T-cell (primary cell): ENCODE data around the gene PDC. TPM values are rescaled to one million over a fixed set of nuclear protein-coding genes. Genes with fewer than 3 reads are reported as not detected.

Experiments used
- ATAC-seq, 4 experiments: fragments of 200-7000 bp in 3 of 4; fragments of 150-1000 bp in 1 of 4; cut with Tn5 transposase; replicated peaks in 1 of 4; 1 replicate in 3 of 4; 2 replicates in 1 of 4; pipeline ENCODE4 v1.10.0; 2021; ENCODE audit warnings: moderate library complexity in 3 of 4, mild to moderate bottlenecking in 2 of 4, moderate number of reproducible peaks in 1 of 4
- CTCF ChIA-PET, 2 donors: fragments of 300-600 bp; sonication (Branson Sonifier 250); formaldehyde crosslinking; loops; one replicate each; lab custom pipeline; 2022; ENCODE audit warnings: antibody characterized with exemption in 2 of 2; lab: Charles Lee
- POLR2A ChIA-PET, 2 donors: fragments of 300-600 bp; sonication (Branson Sonifier 250); formaldehyde crosslinking; loops; one replicate each; lab custom pipeline; 2022; ENCODE audit warnings: antibody characterized with exemption in 2 of 2; lab: Charles Lee
- DNase-seq, 35 experiments: peaks; one replicate each; pipeline versions ENCODE4 v3.0.0 to v3.0.0-alpha.2; 2013 to 2023
- H3K27ac ChIP-seq: one replicate; pipeline ENCODE4 v1.5.1; 2013; ENCODE audit warnings: low read length
- H3K27me3 ChIP-seq, 2 experiments: replicated peaks in 1 of 2; 1 replicate in 1 of 2; 2 replicates in 1 of 2; pipeline versions ENCODE4 v1.6.1 to v1.7.0; 2013; ENCODE audit warnings: low read length in 1 of 2, mixed read lengths in 1 of 2; ENCODE audit not compliant: control insufficient read depth in 2 of 2, insufficient read depth in 2 of 2; ENCODE audit errors: extremely low read depth in 1 of 2
- H3K36me3 ChIP-seq, 2 donors: 1 replicate in 1 of 2; 2 replicates in 1 of 2; pipeline versions ENCODE4 v1.6.1 to v1.7.0; 2013; ENCODE audit warnings: low read length in 1 of 2; ENCODE audit not compliant: control insufficient read depth in 2 of 2, insufficient read depth in 1 of 2; ENCODE audit errors: extremely low read depth in 1 of 2
- H3K4me1 ChIP-seq, 2 experiments: 1 replicate in 1 of 2; 2 replicates in 1 of 2; pipeline versions ENCODE4 v1.6.1 to v1.7.0; 2013; ENCODE audit warnings: low read length in 2 of 2, mixed read lengths in 1 of 2; ENCODE audit not compliant: insufficient read depth in 2 of 2, control insufficient read depth in 1 of 2; ENCODE audit errors: extremely low read depth in 1 of 2
- H3K4me3 ChIP-seq, 2 donors: 1 replicate in 1 of 2; 2 replicates in 1 of 2; pipeline versions ENCODE4 v1.5.1 to v1.7.0; 2013; ENCODE audit warnings: mild to moderate bottlenecking in 2 of 2, low read length in 1 of 2, moderate library complexity in 1 of 2; ENCODE audit not compliant: control insufficient read depth in 1 of 2; ENCODE audit errors: extremely low read depth in 1 of 2
- H3K9me3 ChIP-seq: 2 replicates; pipeline ENCODE4 v1.7.0; 2013
- H3K27ac Mint-ChIP-seq, 2 donors: one replicate each; pipeline ENCODE4 v1.8.0; 2020 to 2021; ENCODE audit warnings: mild to moderate bottlenecking in 2 of 2, mixed read lengths in 2 of 2
- H3K27me3 Mint-ChIP-seq, 2 donors: one replicate each; pipeline ENCODE4 v1.8.0; 2021 to 2022; ENCODE audit warnings: mixed read lengths in 2 of 2
- H3K36me3 Mint-ChIP-seq: one replicate; pipeline ENCODE4 v1.8.0; 2021; ENCODE audit warnings: mixed read lengths
- H3K4me1 Mint-ChIP-seq, 3 donors: one replicate each; pipeline ENCODE4 v1.8.0; 2020 to 2022; ENCODE audit warnings: mixed read lengths in 3 of 3, mild to moderate bottlenecking in 1 of 3
- H3K4me3 Mint-ChIP-seq, 3 donors: one replicate each; pipeline ENCODE4 v1.8.0; 2020 to 2022; ENCODE audit warnings: mild to moderate bottlenecking in 3 of 3, mixed read lengths in 3 of 3, moderate library complexity in 3 of 3
- H3K9me3 Mint-ChIP-seq, 3 donors: one replicate each; pipeline ENCODE4 v1.8.0; 2020 to 2022; ENCODE audit warnings: mixed read lengths in 3 of 3
- WGBS: methylation state at CpG from one replicate; pipeline ENCODE4 v1.1.5; 2013; ENCODE audit warnings: missing lambda C conversion rate; ENCODE audit not compliant: insufficient coverage; 5-methylcytosine and 5-hydroxymethylcytosine counted together
- total RNA-seq, 35 experiments: library from RNA in 6 of 35; stranded (reverse) in 6 of 35; fragments of 120-200 nt in 1 of 35; gene quantifications; one replicate each; pipeline versions ENCODE4 v1.2.1 to v1.2.4 and lab custom pipeline; 2013 to 2026

The PDC gene
- total RNA-seq, 5 donors from 2014 or later (not counting 1 experiment from before 2014, with no cell fraction given): not detected

- ATAC-seq (no peak), DNase-seq (no peak)
- H3K27ac Mint-ChIP-seq: no peak overlapping the region
- no peaks in the 10 kb centered on the region for H3K9me3 Mint-ChIP-seq
- Histone ChIP-seq H3K36me3 (no peaks in the 10 kb centered on the region), H3K9me3 (no peaks in the 10 kb centered on the region), H3K27ac (no peak overlapping the region), H3K4me3 (no peak overlapping the region), H3K4me1 (no peaks in the 10 kb centered on the region), H3K27me3 (no peaks in the 10 kb centered on the region)
- CTCF ChIA-PET: no interaction called here
- WGBS: 93% methylated on average over 2 of the region's 4 CpGs
- POLR2A ChIA-PET: interaction anchor here in 1 of 2 donors (0.6 kb wide), 1 partner anchor 189 kb away, joined by 3 read pairs; no protein-coding TSS in a partner anchor
- H3K36me3 Mint-ChIP-seq: peaks cover 2% of the 10 kb centered on the region
- H3K4me1 Mint-ChIP-seq: no peaks in the 10 kb centered on the region
- H3K4me3 Mint-ChIP-seq: no peak overlapping the region
- no peaks in the 10 kb centered on the region for H3K27me3 Mint-ChIP-seq
Observed at GRCh38 chr1:186498071-186498470, 37.2 kb upstream of the PDC start.

- Mint-ChIP-seq H3K9me3 (no peaks in the 10 kb centered on the region), H3K27me3 (no peaks in the 10 kb centered on the region), H3K27ac (no peak overlapping the region), H3K4me1 (no peaks in the 10 kb centered on the region), H3K4me3 (no peak overlapping the region), H3K36me3 (peaks cover 2% of the 10 kb centered on the region)
- H3K4me1 ChIP-seq: no peaks in the 10 kb centered on the region
- DNase-seq (no peak), ATAC-seq (no peak)
- no peak overlapping the region for H3K27ac ChIP-seq
- WGBS: no CpG with 5 or more reads among the region's 3 CpGs
- ChIA-PET POLR2A (interaction anchor here in 1 of 2 donors (0.6 kb wide), 1 partner anchor 189 kb away, joined by 3 read pairs; no protein-coding TSS in a partner anchor), CTCF (no interaction called here)
- no peaks in the 10 kb centered on the region for H3K36me3 ChIP-seq
- no peak overlapping the region for H3K4me3 ChIP-seq
- no peaks in the 10 kb centered on the region for H3K9me3 ChIP-seq
- H3K27me3 ChIP-seq: no peaks in the 10 kb centered on the region
Observed at GRCh38 chr1:186497651-186498050, 36.7 kb upstream of the PDC start.

GRCh38 chr1:186496171-186496851 is 35.4 kb upstream of the PDC start:
- WGBS: 100% methylated on average over 1 of the region's 2 CpGs
- H3K4me1 Mint-ChIP-seq: no peaks in the 10 kb centered on the region
- no peaks in the 10 kb centered on the region for H3K9me3 Mint-ChIP-seq

GRCh38 chr1:186494832-186495271 is 33.9 kb upstream of the PDC start:
- no peaks in the 10 kb centered on the region for H3K9me3 Mint-ChIP-seq
- peaks cover 2% of the 10 kb centered on the region for H3K36me3 Mint-ChIP-seq
- H3K27me3 Mint-ChIP-seq: no peaks in the 10 kb centered on the region
- 61% methylated on average over 2 of the region's 2 CpGs for WGBS
- no peaks in the 10 kb centered on the region for H3K4me1 Mint-ChIP-seq
- no peak overlapping the region for H3K4me3 Mint-ChIP-seq
- Histone ChIP-seq H3K4me1 (no peaks in the 10 kb centered on the region), H3K4me3 (no peak overlapping the region), H3K27ac (no peak overlapping the region), H3K36me3 (no peaks in the 10 kb centered on the region), H3K27me3 (no peaks in the 10 kb centered on the region), H3K9me3 (no peaks in the 10 kb centered on the region)
- ATAC-seq (no peak), DNase-seq (no peak)
- CTCF ChIA-PET: no interaction called here
- POLR2A ChIA-PET: no interaction called here
- H3K27ac Mint-ChIP-seq: no peak overlapping the region

More at GRCh38 chr1:186496171-186496851, 35.4 kb upstream of the PDC start:
- ATAC-seq (no peak), DNase-seq (no peak)
- H3K36me3 ChIP-seq: no peaks in the 10 kb centered on the region
- POLR2A ChIA-PET: interaction anchor here in 1 of 2 donors (0.7 kb wide), 1 partner anchor 61 kb away, joined by 4 read pairs; no protein-coding TSS in a partner anchor
- no peaks in the 10 kb centered on the region for H3K27me3 ChIP-seq
- Mint-ChIP-seq H3K27ac (no peak overlapping the region), H3K27me3 (no peaks in the 10 kb centered on the region), H3K4me3 (no peak overlapping the region), H3K36me3 (peaks cover 2% of the 10 kb centered on the region)
- no peaks in the 10 kb centered on the region for H3K4me1 ChIP-seq
- CTCF ChIA-PET: no interaction called here
- no peak overlapping the region for H3K4me3 ChIP-seq
- no peaks in the 10 kb centered on the region for H3K9me3 ChIP-seq
- no peak overlapping the region for H3K27ac ChIP-seq

- no peaks in the 10 kb centered on the region for H3K27me3 ChIP-seq
- no peaks in the 10 kb centered on the region for H3K4me1 Mint-ChIP-seq
- H3K4me1 ChIP-seq: no peaks in the 10 kb centered on the region
- no peaks in the 10 kb centered on the region for H3K27me3 Mint-ChIP-seq
- no peak overlapping the region for H3K27ac ChIP-seq
- no peak for DNase-seq
- ChIA-PET POLR2A (no interaction called here), CTCF (no interaction called here)
- 80% methylated on average over 1 of the region's 7 CpGs for WGBS
- no peak overlapping the region for H3K4me3 Mint-ChIP-seq
- H3K4me3 ChIP-seq: no peak overlapping the region
- H3K9me3 ChIP-seq: no peaks in the 10 kb centered on the region
- no peak overlapping the region for H3K27ac Mint-ChIP-seq
- peaks cover 2% of the 10 kb centered on the region for H3K36me3 Mint-ChIP-seq
- no peaks in the 10 kb centered on the region for H3K9me3 Mint-ChIP-seq
- ATAC-seq: no peak
- H3K36me3 ChIP-seq: no peaks in the 10 kb centered on the region
Observed at GRCh38 chr1:186492531-186493291, 31.8 kb upstream of the PDC start.

- no peaks in the 10 kb centered on the region for H3K9me3 Mint-ChIP-seq
- peaks cover 2% of the 10 kb centered on the region for H3K36me3 Mint-ChIP-seq
- WGBS: no CpG with 5 or more reads among the region's 2 CpGs
- no peak overlapping the region for H3K27ac Mint-ChIP-seq
- ChIA-PET CTCF (no interaction called here), POLR2A (no interaction called here)
- no peaks in the 10 kb centered on the region for H3K9me3 ChIP-seq
- ATAC-seq (no peak), DNase-seq (no peak)
- no peak overlapping the region for H3K4me3 ChIP-seq
- H3K27me3 ChIP-seq: no peaks in the 10 kb centered on the region
- H3K4me1 ChIP-seq: no peaks in the 10 kb centered on the region
- H3K27ac ChIP-seq: no peak overlapping the region
- H3K36me3 ChIP-seq: no peaks in the 10 kb centered on the region
- H3K27me3 Mint-ChIP-seq: no peaks in the 10 kb centered on the region
- H3K4me1 Mint-ChIP-seq: no peaks in the 10 kb centered on the region
- H3K4me3 Mint-ChIP-seq: no peak overlapping the region
Observed at GRCh38 chr1:186491336-186491735, 30.4 kb upstream of the PDC start.
